Adrenal gland (tissue), 5 donors: ENCODE measurements around the gene SP140.

Source experiments
- CTCF ChIP-seq, 6 experiments: fragments of 450-650 bp in 4 of 6; fragments of 200-600 bp in 2 of 6; sonication (generic) in 1 of 6; IDR thresholded peaks; 1 replicate in 5 of 6; 2 replicates in 1 of 6; pipeline versions ENCODE4 v1.5.1 to v1.8.0; 2016 to 2021; ENCODE audit warnings: antibody characterized with exemption in 6 of 6, mild to moderate bottlenecking in 2 of 6, moderate library complexity in 1 of 6
- POLR2A ChIP-seq, 2 donors: fragments of 450-650 bp; IDR thresholded peaks; one replicate each; pipeline ENCODE4 v1.6.1; 2017; ENCODE audit warnings: antibody characterized with exemption in 2 of 2, mild to moderate bottlenecking in 2 of 2, moderate library complexity in 1 of 2
- donor health status: DM: no; HTN: no; CAD: no.

- TF ChIP-seq CTCF (IDR thresholded peaks at IDR 0.05) (no peak), POLR2A (IDR thresholded peaks at IDR 0.05) (no peak)
These were observed 23.0 kb upstream of the SP140 start for GRCh38 chr2:230202430-230203109.
